ENCODE measurements around the gene NMD3.
A peak's percentile ranks its signal among the peaks of the same experiment; 100 is the strongest.

The NMD3 gene

DNA sequence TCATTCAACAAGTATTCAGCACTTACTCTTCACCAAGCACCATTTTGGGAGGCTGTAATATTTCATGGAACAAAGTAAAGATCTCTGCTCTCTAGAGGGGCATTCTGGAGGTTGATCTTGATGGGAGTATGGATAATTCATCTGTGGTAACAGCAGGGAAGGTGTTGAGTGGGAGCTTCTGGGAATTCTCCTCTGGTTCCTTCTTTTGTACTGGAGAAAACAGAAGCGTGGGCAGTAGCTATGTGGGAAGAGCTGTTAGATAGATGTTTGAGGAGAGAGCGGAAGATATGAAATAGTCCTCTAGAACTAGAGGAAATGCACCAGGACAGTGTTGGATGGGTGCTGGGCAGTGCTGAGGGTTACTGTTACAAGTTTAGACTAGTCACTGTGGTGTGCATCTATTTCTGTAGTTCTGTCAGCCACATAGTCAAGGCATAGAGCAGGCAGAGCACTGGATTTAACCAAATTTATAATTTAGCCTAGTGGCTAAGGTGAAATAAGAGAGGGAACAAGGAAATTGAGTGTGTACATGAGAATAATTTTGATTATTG lies 9.6 kb downstream of the NMD3 start:
- DNase-seq (ENCODE audit: low read depth in 2 of 2), result no peak

DNA sequence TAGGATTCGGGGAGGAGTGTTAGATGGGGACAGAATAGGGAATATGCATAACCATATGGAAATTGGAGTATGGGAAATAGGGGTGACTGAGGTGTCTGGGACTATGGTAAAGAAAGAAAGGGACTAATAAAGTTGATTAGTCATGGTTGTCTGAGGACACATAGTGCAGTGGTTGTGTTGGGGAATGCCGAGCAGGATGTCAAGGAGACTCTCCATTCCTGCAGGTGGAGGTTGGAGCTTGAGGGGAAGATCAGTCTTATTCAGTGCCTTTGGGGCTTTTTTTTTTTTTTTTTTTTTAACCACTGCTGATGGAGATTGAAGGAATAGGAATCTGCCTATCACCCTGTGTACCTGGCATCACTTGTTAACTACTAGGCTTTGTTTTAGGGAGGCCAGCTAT lies 10.8 kb downstream of the NMD3 start:
- no peak for DNase-seq (ENCODE audit: low read depth in 2 of 2)

DNA sequence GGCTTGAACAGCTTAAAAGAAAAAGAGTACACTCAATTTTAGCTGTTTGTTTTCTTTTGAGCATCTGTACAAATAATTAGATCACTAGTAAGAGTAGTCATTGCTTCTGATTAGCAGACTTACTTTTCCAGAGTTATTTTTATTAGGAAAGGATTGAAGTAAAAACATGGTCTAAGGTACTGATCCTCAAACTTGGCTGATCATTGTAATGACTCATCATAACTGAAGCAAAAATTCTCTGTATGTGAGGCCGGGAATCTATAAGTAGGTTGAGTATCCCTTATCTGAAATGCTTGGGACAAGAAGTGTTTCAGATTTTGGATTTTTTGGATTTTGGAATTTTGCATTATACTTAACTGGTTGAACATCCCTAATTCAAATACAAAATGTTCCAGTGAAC lies 12.4 kb downstream of the NMD3 start:
- no peak for DNase-seq (ENCODE audit: low read depth in 2 of 2)

DNA sequence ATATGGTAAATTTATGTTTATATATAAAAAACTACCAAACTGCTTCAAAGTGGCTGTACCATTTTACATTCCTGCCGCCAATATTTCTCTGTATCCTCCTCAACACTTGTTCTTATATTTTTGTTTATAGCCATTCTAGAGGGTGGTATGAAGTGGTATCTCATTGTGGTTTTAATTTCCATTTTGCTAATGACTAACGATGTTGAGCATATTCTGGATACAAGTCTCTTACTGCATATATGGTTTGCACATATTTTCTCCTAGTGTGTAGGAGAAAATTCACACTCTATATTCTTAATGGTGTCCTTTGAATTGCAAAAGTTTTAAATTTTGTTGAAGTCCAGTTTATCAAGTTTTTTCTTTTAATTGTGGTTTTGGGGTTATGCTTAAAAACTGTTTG lies 15.1 kb downstream of the NMD3 start:
- no peak for DNase-seq (ENCODE audit: low read depth in 2 of 2)

DNA sequence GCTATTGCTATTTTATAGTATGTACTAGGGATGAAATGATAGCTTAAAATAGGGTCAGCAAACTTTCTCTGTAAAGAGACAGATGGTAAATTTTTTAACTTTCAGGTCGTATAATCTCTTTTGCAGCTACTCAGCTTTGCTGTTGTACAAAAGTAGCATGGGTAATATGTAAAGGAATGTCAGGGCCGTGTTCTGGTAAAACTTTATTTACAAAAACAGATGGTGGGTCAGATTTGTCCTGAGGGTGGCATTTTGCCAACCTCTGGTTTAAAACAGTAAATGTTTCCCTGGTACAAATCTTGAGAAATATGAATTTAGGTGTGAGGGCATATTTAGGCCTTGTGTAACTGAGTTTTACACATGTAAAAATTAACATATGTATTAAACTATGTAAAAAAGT lies 18.6 kb downstream of the NMD3 start:
- DNase-seq (ENCODE audit: low read depth in 2 of 2), result no peak

DNA sequence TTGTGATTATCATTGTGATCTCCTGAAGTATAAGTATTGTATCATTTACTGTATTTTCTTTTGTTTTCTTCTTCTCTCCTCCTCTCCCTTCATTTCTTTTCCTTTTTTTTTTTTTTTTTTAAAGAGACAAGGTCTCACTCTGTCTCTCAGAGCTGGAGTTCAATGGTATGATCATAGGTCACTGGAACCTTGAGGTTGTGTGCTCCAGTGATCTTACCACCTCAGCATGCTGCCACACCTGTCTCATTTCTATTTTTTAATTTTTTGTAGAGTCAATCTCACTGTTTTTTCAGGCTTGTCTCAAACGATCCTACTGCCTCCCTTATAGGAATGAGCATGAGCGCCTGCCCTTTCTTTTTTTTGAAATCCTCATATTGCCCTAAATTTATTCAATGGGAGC lies 23.4 kb downstream of the NMD3 start:
- no peak for DNase-seq (ENCODE audit: low read depth in 2 of 2)

DNA sequence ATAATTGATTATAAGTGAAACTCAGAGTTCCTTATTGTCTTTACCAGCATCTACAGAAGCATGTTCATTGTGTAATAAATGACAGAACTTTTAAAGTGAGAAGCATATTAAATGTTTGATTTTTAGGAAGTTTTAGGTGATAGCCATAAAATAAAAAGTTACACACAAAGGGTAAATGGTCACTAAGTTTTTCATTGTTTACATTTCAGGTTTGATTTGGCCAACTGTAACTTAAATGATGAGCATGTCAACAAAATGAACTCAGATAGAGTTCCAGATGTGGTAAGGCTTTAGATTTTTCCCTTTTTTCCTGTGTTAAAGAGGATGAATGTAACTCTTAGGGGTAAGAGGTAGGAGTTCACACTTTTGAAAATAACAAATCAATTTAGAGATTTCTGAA lies 25.9 kb downstream of the NMD3 start:
- DNase-seq (ENCODE audit: low read depth in 2 of 2), result no peak

DNA sequence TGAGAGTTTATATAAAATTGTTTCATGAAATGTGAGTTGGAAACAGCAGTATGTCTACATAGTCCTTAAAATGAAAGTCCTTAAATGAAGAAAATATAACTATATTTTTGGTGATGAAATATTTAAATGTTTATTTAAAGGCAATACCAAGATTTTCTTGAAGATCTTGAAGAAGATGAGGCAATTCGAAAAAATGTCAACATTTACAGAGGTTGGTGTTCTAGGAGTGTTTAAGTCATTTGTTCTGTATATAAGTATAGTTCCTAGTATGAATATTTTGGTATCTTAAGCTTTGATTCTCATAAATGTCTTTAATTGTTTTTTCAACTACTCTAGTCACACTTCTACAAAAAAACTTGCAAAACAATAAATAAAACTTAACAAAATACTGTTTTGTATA lies 29.0 kb downstream of the NMD3 start:
- DNase-seq (ENCODE audit: low read depth in 2 of 2), result no peak

DNA sequence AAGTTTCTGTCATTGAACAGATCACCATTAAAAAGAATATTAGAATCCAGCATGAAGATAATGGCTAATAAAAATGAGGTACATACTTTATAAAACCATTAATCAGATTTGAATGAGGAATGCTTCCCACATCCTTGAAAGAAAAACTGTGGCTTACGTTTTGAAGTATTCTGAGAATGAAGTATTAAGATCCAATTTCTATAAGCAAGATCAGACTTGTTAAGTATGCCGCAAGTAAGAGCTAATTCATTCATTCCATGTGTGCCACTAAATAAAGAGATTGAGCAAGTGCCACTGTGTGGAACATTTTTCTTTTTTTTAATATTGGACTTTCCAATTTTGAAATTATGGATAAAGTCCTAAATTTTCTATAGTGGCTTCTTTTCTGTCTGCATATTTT lies 30.6 kb downstream of the NMD3 start:
- DNase-seq (ENCODE audit: low read depth in 2 of 2), result no peak

DNA sequence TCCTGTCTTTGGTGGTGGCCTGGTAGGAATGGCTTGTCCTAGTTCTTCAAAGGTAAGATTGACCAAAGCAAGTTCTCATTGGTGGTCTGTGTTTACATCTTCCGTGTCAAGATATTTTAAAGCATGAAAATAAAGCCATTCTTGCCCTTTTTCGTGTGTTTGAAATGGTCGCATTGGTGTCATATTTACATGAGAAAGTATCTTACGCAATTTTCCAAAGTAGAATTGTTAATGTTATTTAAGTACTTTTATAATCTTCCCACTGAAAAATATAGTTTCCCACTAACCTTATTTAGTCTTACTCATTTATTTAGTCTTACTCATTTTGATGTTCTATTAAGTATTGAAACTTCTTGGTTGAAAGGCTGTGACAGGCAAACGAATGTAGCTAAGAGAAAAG lies 31.0 kb downstream of the NMD3 start:
- DNase-seq (ENCODE audit: low read depth in 2 of 2), result no peak

DNA sequence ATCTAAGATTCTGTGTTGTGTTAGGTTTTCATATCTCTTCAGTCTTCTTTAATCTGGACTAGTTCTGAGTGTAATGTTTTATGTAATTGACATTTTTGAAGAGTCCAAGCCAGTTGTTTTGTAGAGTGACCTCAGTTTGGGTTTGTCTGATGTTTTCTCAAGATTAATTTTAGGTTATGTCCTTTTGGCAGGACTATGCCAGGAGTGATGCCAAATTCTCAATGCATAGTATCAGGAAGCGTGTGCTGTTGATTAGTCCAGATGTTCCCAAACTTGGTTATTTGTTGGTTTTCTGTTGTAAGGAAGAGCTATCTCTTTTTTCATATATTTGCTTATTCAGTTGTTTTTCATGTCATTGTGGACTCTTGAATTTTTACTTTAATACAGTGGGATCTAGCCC lies 32.6 kb downstream of the NMD3 start:
- no peak for DNase-seq (ENCODE audit: low read depth in 2 of 2)

DNA sequence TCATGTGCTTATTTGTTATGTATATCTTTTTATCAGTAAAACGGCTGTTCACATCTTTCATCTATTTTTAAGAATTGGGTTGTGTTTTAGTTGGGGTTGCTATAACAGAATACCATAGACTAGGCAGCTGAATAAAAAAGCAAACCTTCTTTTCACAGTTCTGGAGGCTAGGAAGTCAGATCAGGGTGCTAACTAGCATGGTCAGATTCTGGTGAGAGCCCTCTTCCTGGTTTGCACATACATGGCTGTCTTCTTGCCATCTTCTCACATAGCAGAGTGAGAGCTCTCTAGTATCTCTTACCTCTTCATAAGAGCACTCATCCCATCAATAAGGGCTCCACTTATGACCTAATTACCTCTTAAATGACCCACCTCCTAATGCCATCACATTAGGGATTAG lies 33.8 kb downstream of the NMD3 start:
- DNase-seq (ENCODE audit: low read depth in 2 of 2), result no peak

DNA sequence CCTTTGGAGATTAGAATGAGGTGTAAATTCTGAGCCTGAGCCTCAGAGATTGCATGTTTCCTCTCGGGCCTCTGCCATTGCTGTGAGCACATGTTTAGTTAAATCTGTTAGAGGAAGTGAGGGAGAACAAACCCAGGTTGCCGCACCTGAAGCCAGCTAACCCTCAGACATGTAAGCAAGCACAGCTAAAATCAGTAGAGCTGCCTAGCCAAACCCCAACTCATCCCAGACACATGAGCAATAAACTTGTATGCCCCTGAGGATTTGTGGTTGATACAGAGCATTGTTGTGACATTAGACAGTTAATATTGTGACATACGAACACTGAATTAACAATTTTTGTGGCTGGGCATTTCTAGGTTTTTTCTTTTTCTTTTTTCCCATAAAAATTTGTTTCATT lies 41.9 kb downstream of the NMD3 start:
- no peak for DNase-seq (ENCODE audit: low read depth in 2 of 2)

DNA sequence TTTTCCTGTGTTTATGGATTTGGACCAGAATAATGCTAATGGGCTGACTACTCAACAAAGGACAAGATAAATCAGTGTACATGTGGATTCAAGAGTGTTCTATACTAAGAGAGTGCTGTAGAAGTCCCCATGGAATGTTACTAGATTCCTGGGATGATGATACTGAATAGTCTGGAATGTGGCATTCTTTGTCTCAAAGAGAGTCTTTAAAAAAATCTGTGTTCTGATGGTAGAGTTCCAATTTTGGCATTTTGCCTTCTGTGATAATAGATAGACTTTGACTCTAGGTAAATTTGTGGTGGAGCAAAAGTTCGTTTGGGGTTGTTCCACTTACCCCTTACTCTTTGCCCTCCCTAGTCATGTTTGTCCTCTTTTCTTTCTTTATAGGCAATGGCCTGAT lies 43.7 kb downstream of the NMD3 start:
- no peak for DNase-seq (ENCODE audit: low read depth in 2 of 2)

DNA sequence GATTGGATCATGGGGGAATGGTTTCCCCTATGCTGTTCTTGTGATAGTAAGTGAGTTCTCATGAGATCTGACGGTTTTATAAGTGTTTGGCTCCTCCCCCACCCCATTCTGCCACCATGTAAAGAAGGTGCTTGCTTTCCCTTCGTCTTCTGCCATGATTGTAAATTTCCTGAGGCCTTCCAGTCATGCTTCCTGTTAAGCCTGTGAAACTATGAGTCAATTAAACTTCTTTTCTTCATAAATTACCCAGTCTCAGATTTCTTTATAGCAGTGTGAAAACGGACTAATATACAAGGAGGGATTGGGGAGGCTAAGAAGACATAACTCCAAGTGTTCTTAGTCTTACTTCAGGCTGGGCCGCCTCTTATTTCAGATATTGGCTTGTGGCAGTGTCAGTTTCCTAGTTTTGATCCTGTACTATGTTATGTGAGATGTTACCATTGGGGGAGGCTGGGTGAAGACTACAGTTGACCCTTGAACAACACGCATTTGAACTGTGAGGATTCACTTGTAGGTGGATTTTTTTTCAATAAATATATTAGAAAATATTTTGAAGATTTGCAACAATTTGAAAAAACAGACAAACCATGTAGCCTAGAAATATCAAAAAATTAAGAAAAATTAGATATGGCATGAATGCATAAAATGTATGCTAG lies 44.9 kb downstream of the NMD3 start:
- no peak for DNase-seq (ENCODE audit: low read depth in 2 of 2)

DNA sequence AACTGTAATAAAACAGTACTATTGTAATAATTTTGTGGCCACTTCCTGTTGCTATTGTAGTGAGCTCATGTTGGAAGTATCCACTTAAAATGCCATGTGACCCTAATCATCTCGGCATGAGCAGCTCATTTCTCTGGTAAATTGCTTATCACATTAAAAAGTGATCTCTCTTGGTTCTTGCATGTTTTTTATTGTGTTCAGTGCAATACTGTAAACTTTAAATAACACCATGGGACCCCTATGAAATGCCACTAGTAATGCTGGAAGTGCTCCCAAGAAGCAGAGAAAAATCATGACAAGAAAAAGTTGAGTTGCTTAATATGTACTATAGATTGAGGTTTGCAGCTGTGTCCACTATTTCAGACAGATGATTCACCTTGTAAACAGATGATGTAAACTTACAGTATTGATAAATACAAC lies 45.6 kb downstream of the NMD3 start:
- no peak for DNase-seq (ENCODE audit: low read depth in 2 of 2)

DNA sequence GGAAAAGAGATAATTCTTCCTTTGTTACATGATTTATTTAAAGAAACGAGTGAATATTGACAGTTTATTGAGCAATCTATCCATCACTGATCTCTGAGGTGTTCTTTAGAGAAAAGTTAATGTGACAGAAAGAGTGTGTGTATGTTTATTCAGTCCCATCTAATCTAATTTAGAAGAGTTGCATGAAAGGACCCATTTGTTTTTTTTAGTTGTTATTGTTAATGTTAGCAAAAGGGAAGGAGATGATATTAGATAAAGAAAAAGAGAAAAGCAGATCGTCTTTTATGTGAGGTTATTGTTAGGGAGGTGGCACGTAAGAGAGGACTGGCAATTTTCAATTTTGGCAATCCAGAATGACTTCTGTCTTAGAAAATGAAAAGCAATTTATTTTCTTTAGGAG lies 46.5 kb downstream of the NMD3 start:
- DNase-seq (ENCODE audit: low read depth in 2 of 2), result no peak

DNA sequence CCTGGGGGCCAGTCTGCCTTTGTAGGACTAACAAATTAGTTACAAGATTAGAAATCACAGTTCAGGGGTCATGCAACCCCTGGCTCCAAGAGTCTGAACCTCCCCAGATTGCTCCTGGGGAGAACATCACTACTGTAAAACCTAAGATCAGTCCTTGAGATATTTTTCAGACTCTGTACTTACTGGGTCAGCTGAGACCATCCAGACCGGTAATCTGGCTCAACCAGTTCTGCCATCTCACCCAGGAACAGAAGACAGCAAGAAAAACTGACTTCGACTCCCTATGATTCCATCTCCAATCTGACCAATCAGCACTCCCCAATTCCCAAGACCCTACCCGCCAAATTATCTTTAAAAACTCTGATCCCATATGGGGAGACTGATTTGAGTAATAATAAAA lies 47.5 kb downstream of the NMD3 start:
- DNase-seq (ENCODE audit: low read depth in 2 of 2), result no peak

DNA sequence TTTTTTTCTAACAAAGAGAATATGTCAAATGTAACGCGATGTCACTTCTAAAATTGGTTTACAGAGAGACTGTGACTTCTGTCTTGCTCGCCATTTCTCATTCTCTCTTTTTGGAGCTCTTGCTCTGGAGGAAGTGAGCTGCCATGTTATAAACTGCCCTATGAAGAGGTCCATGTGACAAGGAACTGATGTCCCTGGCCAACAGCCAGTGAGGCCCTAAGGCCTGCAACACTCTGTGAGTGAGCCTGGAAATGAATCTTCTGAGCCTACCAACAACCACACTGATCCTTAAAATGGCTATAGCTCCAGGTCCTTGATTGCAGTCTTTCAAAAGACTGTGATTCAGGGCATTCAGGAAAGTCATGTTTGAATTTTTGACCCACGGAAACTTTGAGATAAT lies 49.9 kb downstream of the NMD3 start:
- DNase-seq (ENCODE audit: low read depth in 2 of 2), result no peak

DNA sequence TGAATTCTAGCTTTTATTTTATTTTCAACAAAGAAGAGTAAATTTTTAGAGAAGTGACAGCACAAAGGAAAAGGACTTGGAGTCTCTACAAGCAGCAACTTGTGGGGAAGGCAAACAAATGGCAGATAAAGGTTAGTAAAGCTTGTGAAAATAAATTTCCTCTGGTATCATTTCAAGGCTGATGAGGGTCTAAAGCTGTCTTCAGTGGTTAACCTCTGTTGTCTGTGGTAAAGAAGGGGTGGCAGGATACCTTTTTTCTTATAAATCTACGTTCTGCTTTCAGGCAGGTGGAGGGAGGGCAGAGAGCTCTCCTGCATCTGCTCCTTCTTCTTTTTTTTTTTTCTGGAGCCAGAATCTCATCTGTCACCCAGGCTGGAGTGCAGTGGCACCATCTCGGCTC lies 50.5 kb downstream of the NMD3 start:
- no peak for DNase-seq (ENCODE audit: low read depth in 2 of 2)

DNA sequence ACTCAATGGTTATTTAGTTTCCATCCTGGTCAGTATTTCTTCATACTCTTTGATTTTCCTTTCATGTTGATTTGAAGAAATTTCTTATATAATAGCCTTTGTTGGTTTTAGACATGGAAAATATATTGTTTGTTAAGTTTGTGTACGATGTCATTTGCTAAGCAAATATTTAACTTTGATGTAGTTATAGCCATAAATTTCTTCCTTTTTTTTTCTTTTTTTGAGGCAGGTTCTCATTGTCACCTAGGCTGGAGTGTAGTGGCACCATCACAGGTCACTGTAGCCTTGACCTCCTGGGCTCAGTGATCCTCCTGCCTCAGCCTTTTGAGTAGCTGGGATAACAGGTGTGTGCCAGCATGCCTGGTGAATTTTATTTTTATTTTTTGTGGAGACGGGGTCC lies 51.4 kb downstream of the NMD3 start:
- DNase-seq (ENCODE audit: low read depth in 2 of 2), result no peak

DNA sequence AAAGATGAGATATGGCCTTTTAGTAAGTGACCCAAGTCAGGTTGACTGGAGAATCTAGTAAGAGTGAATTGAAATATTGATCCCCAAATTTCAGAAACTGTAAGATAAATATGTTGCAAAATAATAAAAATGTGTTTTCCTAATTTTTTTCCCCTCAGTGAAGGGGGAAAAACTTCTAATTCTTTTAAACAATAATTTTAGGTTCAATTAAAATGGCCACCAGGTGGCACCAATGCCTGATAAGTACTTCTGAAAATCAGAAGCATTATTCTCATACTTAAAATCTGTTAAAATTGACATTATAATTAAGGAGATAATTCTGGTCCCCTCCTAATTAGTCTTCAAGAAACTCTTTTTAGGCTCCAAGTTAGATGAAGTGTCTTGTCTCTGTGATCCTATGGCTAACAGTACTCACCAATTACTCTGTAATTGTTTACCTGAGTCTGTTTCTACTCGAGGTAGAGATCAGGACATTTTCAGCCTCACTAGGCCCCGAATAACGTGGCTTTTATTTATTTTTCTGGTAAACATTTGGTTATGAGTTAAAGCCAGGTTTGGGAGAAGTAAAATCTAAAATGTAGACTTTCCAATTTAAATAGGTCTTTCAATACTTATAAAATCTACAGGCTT lies 52.6 kb downstream of the NMD3 start:
- DNase-seq (ENCODE audit: low read depth in 2 of 2), result no peak

DNA sequence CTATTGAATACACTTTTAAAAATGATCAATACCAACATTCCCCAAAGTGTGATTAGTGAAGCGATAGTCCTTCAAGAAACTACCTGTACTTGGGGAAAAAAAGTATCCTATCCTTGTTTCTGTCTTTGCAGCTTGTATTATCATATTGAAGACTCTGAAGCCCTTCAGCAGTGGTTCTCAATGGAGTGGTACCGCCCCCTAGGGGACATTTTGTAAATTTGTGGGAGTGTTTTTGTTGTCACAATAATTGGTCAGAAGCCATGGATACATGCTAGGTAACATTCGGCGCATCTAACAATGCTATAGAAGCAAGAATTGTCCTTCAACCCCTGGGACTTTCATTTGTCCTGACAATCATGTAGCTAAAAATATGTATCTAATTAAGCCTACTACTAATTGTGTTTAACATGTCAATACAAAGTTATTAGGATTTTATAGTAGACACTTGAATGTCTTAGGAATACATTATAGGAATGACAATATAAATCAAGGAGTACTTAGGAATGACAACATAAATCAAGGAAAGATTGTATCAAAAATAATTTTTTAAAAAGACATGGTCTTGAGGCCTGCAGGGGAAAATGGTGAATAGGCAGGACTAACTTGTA lies 53.7 kb downstream of the NMD3 start:
- peak in 1 of 2 experiments; percentile 20 for DNase-seq (ENCODE audit: low read depth in 2 of 2)
